Esophagus squamous epithelium (tissue), 4 donors: ENCODE measurements around the gene PRDM11.

Source experiments
- CTCF ChIP-seq, 6 experiments: fragments of 450-650 bp in 4 of 6; fragments of 200-600 bp in 2 of 6; sonication (generic) in 2 of 6; IDR thresholded peaks; one replicate each; pipeline ENCODE4 v1.5.1; 2016 to 2019; ENCODE audit warnings: antibody characterized with exemption in 6 of 6, mild to moderate bottlenecking in 4 of 6, moderate library complexity in 4 of 6
- POLR2A ChIP-seq, 4 donors: fragments of 450-650 bp; IDR thresholded peaks; one replicate each; pipeline ENCODE4 v1.6.1; 2017; ENCODE audit warnings: antibody characterized with exemption in 4 of 4, mild to moderate bottlenecking in 4 of 4, moderate library complexity in 3 of 4

GRCh38 chr11:45225277-45225676, 78.8 kb downstream of the PRDM11 start:
- TF ChIP-seq CTCF (IDR thresholded peaks at IDR 0.05): no peak
- no peak for TF ChIP-seq POLR2A (IDR thresholded peaks at IDR 0.05)
